Stimulated activated CD4-positive, alpha-beta T cell treated with anti-CD3 and anti-CD28 coated beads, Interleukin-1b, Interleukin-23, amount 100 ng/mL, for 24 hours (primary cell): ENCODE data around the gene LSM4.

Experiments
- DNase-seq, 4 experiments: peaks; one replicate each; pipeline ENCODE4 v3.0.0-alpha.2; 2020; ENCODE audit warnings: low read depth in 4 of 4, low spot score in 1 of 4

The LSM4 gene

GRCh38 chr19:18279266-18279515 lies 43.7 kb downstream of the LSM4 start:
- DNase-seq, result no peak

- DNase-seq, result no peak
Measured at GRCh38 chr19:18278521-18279265, 44.2 kb downstream of the LSM4 start.

- no peak for DNase-seq
Measured at GRCh38 chr19:18274781-18275356, 48.0 kb downstream of the LSM4 start.

GRCh38 chr19:18274219-18274780 lies 48.6 kb downstream of the LSM4 start, which contains the start of gene IQCN:
Gene IQCN (minus strand): TSS chr19:18274452. CDS start chr19:18269478, 4,974 bp downstream.
- no peak for DNase-seq

GRCh38 chr19:18273561-18274218 lies 49.2 kb downstream of the LSM4 start:
- DNase-seq, result no peak

- no peak for DNase-seq
Measured at GRCh38 chr19:18271433-18271841, 51.4 kb downstream of the LSM4 start.

- no peak for DNase-seq
Measured at GRCh38 chr19:18270326-18270725, 52.5 kb downstream of the LSM4 start.

GRCh38 chr19:18269070-18269723 lies 53.7 kb downstream of the LSM4 start:
- no peak for DNase-seq

GRCh38 chr19:18266771-18267686 lies 55.8 kb downstream of the LSM4 start:
- DNase-seq, result no peak

GRCh38 chr19:18265582-18265981 lies 57.3 kb downstream of the LSM4 start:
- DNase-seq, result no peak

- DNase-seq, result no peak
Measured at GRCh38 chr19:18264971-18265540, 57.8 kb downstream of the LSM4 start.

GRCh38 chr19:18264137-18264854 lies 58.6 kb downstream of the LSM4 start:
- no peak for DNase-seq

- no peak for DNase-seq
Measured at GRCh38 chr19:18263324-18264136, 59.3 kb downstream of the LSM4 start.

GRCh38 chr19:18262917-18263316 lies 60.0 kb downstream of the LSM4 start:
- no peak for DNase-seq

GRCh38 chr19:18262144-18262543 lies 60.7 kb downstream of the LSM4 start:
- DNase-seq, result no peak

GRCh38 chr19:18261474-18261873 lies 61.4 kb downstream of the LSM4 start:
- no peak for DNase-seq

- DNase-seq, result no peak
Measured at GRCh38 chr19:18259893-18260292, 63.0 kb downstream of the LSM4 start.

- DNase-seq, result no peak
Measured at GRCh38 chr19:18257503-18258470, 65.1 kb downstream of the LSM4 start.
